Chondrocyte (in vitro differentiated cells): Measurements from ENCODE around the gene PRKCA. TPM values are rescaled to one million over a fixed set of nuclear protein-coding genes. Genes with fewer than 3 reads are reported as not detected.

Source experiments
- DNase-seq: peaks from one replicate; pipeline ENCODE4 v3.0.0; 2021; ENCODE audit warnings: mixed read lengths, low spot score
- H3K27ac Mint-ChIP-seq: one replicate; pipeline ENCODE4 v1.8.0; 2021; ENCODE audit warnings: mild to moderate bottlenecking, moderate library complexity, mixed read lengths; ENCODE audit not compliant: unreplicated experiment
- H3K27me3 Mint-ChIP-seq: 2 replicates; pipeline ENCODE4 v1.8.0; 2021; ENCODE audit warnings: low read depth, mixed read lengths
- H3K36me3 Mint-ChIP-seq: 2 replicates; pipeline ENCODE4 v1.8.0; 2021; ENCODE audit warnings: low read depth, mixed read lengths
- H3K4me1 Mint-ChIP-seq: 2 replicates; pipeline ENCODE4 v1.8.0; 2021; ENCODE audit warnings: low read depth, mild to moderate bottlenecking, mixed read lengths
- H3K4me3 Mint-ChIP-seq: one replicate; pipeline ENCODE4 v1.8.0; 2021; ENCODE audit warnings: mild to moderate bottlenecking, moderate library complexity, mixed read lengths; ENCODE audit not compliant: unreplicated experiment
- H3K9me3 Mint-ChIP-seq: 2 replicates; pipeline ENCODE4 v1.8.0; 2021; ENCODE audit warnings: low read depth, mixed read lengths
- CTCF ChIP-seq: fragments of 200-600 bp; sonication (generic); IDR thresholded peaks from 2 replicates; pipeline ENCODE4 v1.5.0; 2021; ENCODE audit warnings: antibody characterized with exemption, mild to moderate bottlenecking, moderate library complexity
- total RNA-seq: library from RNA; stranded (reverse); gene quantifications from 3 replicates; pipeline ENCODE4 v1.2.1, GENCODE V29; 2021

Gene PRKCA
- total RNA-seq, 1 donor from 2014 or later = 51.5 TPM

GRCh38 chr17:66750116-66750515 is 447.7 kb downstream of the PRKCA start:
- Mint-ChIP-seq H3K36me3 (peaks cover 16% of the 10 kb centered on the region), H3K9me3 (no peaks in the 10 kb centered on the region), H3K4me3 (no peak overlapping the region), H3K4me1 (peaks cover 4% of the 10 kb centered on the region), H3K27ac (no peak overlapping the region), H3K27me3 (no peaks in the 10 kb centered on the region)
- no peak for DNase-seq
- TF ChIP-seq CTCF = no peak

- Mint-ChIP-seq H3K27ac (no peak overlapping the region), H3K9me3 (no peaks in the 10 kb centered on the region), H3K4me1 (peaks cover 4% of the 10 kb centered on the region), H3K4me3 (no peak overlapping the region), H3K36me3 (peaks cover 16% of the 10 kb centered on the region), H3K27me3 (no peaks in the 10 kb centered on the region)
- no peak for TF ChIP-seq CTCF
- no peak for DNase-seq
Measured at GRCh38 chr17:66750781-66751543, 448.5 kb downstream of the PRKCA start.

GRCh38 chr17:66751771-66752170 is 449.4 kb downstream of the PRKCA start:
- no peak overlapping the region for H3K27ac Mint-ChIP-seq
- H3K9me3 Mint-ChIP-seq = no peaks in the 10 kb centered on the region
- H3K27me3 Mint-ChIP-seq = no peaks in the 10 kb centered on the region
- H3K36me3 Mint-ChIP-seq = peaks cover 18% of the 10 kb centered on the region
- no peak for DNase-seq
- peaks cover 4% of the 10 kb centered on the region for H3K4me1 Mint-ChIP-seq
- TF ChIP-seq CTCF = no peak
- no peak overlapping the region for H3K4me3 Mint-ChIP-seq

- Mint-ChIP-seq H3K27ac (no peak overlapping the region), H3K36me3 (peaks cover 22% of the 10 kb centered on the region), H3K27me3 (no peaks in the 10 kb centered on the region), H3K4me1 (peaks cover 4% of the 10 kb centered on the region), H3K4me3 (no peak overlapping the region), H3K9me3 (no peaks in the 10 kb centered on the region)
- DNase-seq = no peak
- no peak for TF ChIP-seq CTCF
Measured at GRCh38 chr17:66752411-66752810, 450.0 kb downstream of the PRKCA start.

- no peaks in the 10 kb centered on the region for H3K27me3 Mint-ChIP-seq
Measured at GRCh38 chr17:66753126-66753920, 450.9 kb downstream of the PRKCA start.

More at GRCh38 chr17:66753126-66753920, 450.9 kb downstream of the PRKCA start:
- H3K9me3 Mint-ChIP-seq = no peaks in the 10 kb centered on the region
- peaks cover 21% of the 10 kb centered on the region for H3K36me3 Mint-ChIP-seq
- no peak overlapping the region for H3K4me3 Mint-ChIP-seq
- no peak for DNase-seq
- no peak for TF ChIP-seq CTCF
- H3K27ac Mint-ChIP-seq = no peak overlapping the region
- H3K4me1 Mint-ChIP-seq = peaks cover 3% of the 10 kb centered on the region
